HepG2 (cell line): ENCODE results near the gene CUL9. TPM values are rescaled to one million over a fixed set of nuclear protein-coding genes. Genes with fewer than 3 reads are reported as not detected.

Experiments
- ATAC-seq: fragments of 200-7000 bp; cut with Tn5 transposase; 3 replicates; pipeline ENCODE4 v1.9.1; 2020; ENCODE audit warnings: mild to moderate bottlenecking, moderate library complexity
- BruUV-seq: library from RNA; stranded (reverse); fragments of 400-500 nt; replicated peaks from 2 replicates; lab custom pipeline; 2021; lab: Mats Ljungman, UMichigan
- CTCF ChIA-PET: fragments of 300-600 bp; formaldehyde crosslinking; extraction: SDS; loops from one replicate; lab custom pipeline; 2021; ENCODE audit warnings: low total read pairs, inconsistent platforms, low intra/inter-chr PET ratio; lab: Yijun Ruan, JAX
- POLR2A ChIA-PET: fragments of 350-600 bp; sonication (Branson Sonifier 250); formaldehyde crosslinking; loops from one replicate; lab custom pipeline; 2020; ENCODE audit warnings: antibody characterized with exemption, inconsistent platforms; lab: Yijun Ruan, JAX
- DNase-seq: peaks from one replicate; pipeline ENCODE4 v3.0.0-alpha.2; 2015; ENCODE audit warnings: low spot score
- FAIRE-seq: peaks from 3 replicates; lab custom pipeline; 2011; peaks lifted over from hg19 to GRCh38; lab: Jason Lieb, UNC
- H2AFZ ChIP-seq: one replicate; pipeline ENCODE4 v1.6.1; 2011; ENCODE audit warnings: low read length, inconsistent platforms
- H3K27ac ChIP-seq: fragments of 300-600 bp; 3 replicates; pipeline ENCODE4 v1.8.0; 2011; ENCODE audit warnings: mixed run types, mild to moderate bottlenecking, mixed read lengths, low read length, inconsistent platforms; ENCODE audit not compliant: insufficient read depth; ENCODE audit errors: extremely low read length
- H3K27me3 ChIP-seq, 2 experiments: fragments of 200-600 bp in 1 of 2; 2 replicates in 1 of 2; 3 replicates in 1 of 2; pipeline versions ENCODE4 v1.6.0 to v1.8.0; 2011; ENCODE audit warnings: low read length in 2 of 2, mild to moderate bottlenecking in 2 of 2, moderate library complexity in 2 of 2, inconsistent platforms in 1 of 2; ENCODE audit not compliant: insufficient read depth in 2 of 2, control insufficient read depth in 1 of 2
- H3K36me3 ChIP-seq, 2 experiments: fragments of 200-600 bp in 1 of 2; replicated peaks in 1 of 2; 2 replicates in 1 of 2; 3 replicates in 1 of 2; pipeline versions ENCODE4 v1.5.1 to v1.8.0; 2011; ENCODE audit warnings: low read length in 2 of 2, inconsistent platforms in 1 of 2; ENCODE audit not compliant: insufficient read depth in 2 of 2, control insufficient read depth in 1 of 2
- H3K4me1 ChIP-seq: 2 replicates; pipeline ENCODE4 v1.5.1; 2012; ENCODE audit warnings: low read length, inconsistent platforms; ENCODE audit not compliant: insufficient read depth
- H3K4me2 ChIP-seq: 2 replicates; pipeline ENCODE4 v1.6.0; 2011; ENCODE audit warnings: low read depth, low read length, inconsistent platforms
- H3K4me3 ChIP-seq, 3 experiments: fragments of 200-600 bp in 1 of 3; sonication (generic), shearing (Covaris generic) in 1 of 3; replicated peaks in 1 of 3; 2 replicates each; pipeline ENCODE4 v1.5.1; 2011 to 2016; ENCODE audit warnings: low read length in 3 of 3, inconsistent platforms in 2 of 3, low read depth in 2 of 3, mild to moderate bottlenecking in 2 of 3, control low read depth in 1 of 3, mixed read lengths in 1 of 3; ENCODE audit not compliant: insufficient read depth in 1 of 3
- H3K79me2 ChIP-seq: one replicate; pipeline ENCODE4 v1.6.1; 2011; ENCODE audit warnings: low read length, inconsistent platforms; ENCODE audit not compliant: insufficient read depth
- H3K9ac ChIP-seq: 2 replicates; pipeline ENCODE4 v1.6.0; 2011; ENCODE audit warnings: mild to moderate bottlenecking, low read depth, low read length, inconsistent platforms; ENCODE audit not compliant: insufficient read depth
- H3K9me3 ChIP-seq: 2 replicates; pipeline ENCODE4 v1.5.1; 2012; ENCODE audit warnings: mild to moderate bottlenecking, low read length
- H4K20me1 ChIP-seq: 2 replicates; pipeline ENCODE4 v1.6.0; 2011; ENCODE audit warnings: inconsistent platforms, mild to moderate bottlenecking, low read length, moderate library complexity; ENCODE audit not compliant: insufficient read depth
- ELF3 ChIP-seq: IDR thresholded peaks from 2 replicates; pipeline ENCODE4 v1.6.1; 2016; ENCODE audit warnings: missing genetic modification reagents, missing compliant biosample characterization
- GFI1 ChIP-seq: sonication (generic); formaldehyde crosslinking; IDR thresholded peaks from 2 replicates; pipeline ENCODE4 v1.5.0; 2020; ENCODE audit warnings: missing genetic modification reagents, mild to moderate bottlenecking, borderline replicate concordance
- HDAC1 ChIP-seq: sonication (generic); formaldehyde crosslinking; IDR thresholded peaks from 2 replicates; pipeline ENCODE4 v1.5.1; 2020; ENCODE audit warnings: mild to moderate bottlenecking, missing genetic modification reagents
- HNRNPLL ChIP-seq: fragments of 200-400 bp; formaldehyde crosslinking; IDR thresholded peaks from 2 replicates; pipeline ENCODE4 v1.6.1; 2017; ENCODE audit warnings: mild to moderate bottlenecking, low read depth, low read length; ENCODE audit not compliant: poor library complexity, severe bottlenecking
- PHF21A ChIP-seq: sonication (generic); formaldehyde crosslinking; IDR thresholded peaks from 2 replicates; pipeline ENCODE4 v1.5.0; 2020; ENCODE audit warnings: mild to moderate bottlenecking, missing genetic modification reagents
- POLR2A ChIP-seq, 2 experiments: IDR thresholded peaks; 2 replicates each; pipeline ENCODE4 v1.6.1; 2011; ENCODE audit warnings: low read depth in 2 of 2, low read length in 2 of 2, mild to moderate bottlenecking in 1 of 2, moderate library complexity in 1 of 2; ENCODE audit not compliant: insufficient read depth in 1 of 2
- TBX3 ChIP-seq: fragments of 450-650 bp; IDR thresholded peaks from 2 replicates; pipeline ENCODE4 v1.6.1; 2017; ENCODE audit warnings: antibody characterized with exemption, mild to moderate bottlenecking, inconsistent platforms, borderline replicate concordance
- ZMYM4 ChIP-seq: sonication (generic); formaldehyde crosslinking; IDR thresholded peaks from 2 replicates; pipeline ENCODE4 v1.8.1; 2023; ENCODE audit warnings: mild to moderate bottlenecking, missing genetic modification reagents
- ZNF556 ChIP-seq: sonication (generic); formaldehyde crosslinking; IDR thresholded peaks from 2 replicates; pipeline ENCODE4 v1.4.0; 2020; ENCODE audit warnings: mild to moderate bottlenecking, missing genetic modification reagents, borderline replicate concordance
- WGBS: methylation state at CpG from one replicate; pipeline ENCODE4 v1.1.6; 2017; ENCODE audit warnings: low lambda C conversion rate; 5-methylcytosine and 5-hydroxymethylcytosine counted together
- in situ Hi-C: cut with HindIII; loops from 2 replicates; pipeline ENCODE4 v1.10.0; 2017; ENCODE audit warnings: low pct_unique_long_range_greater_than_20kb; ENCODE audit not compliant: extremely low pct_ligation_motif_present
- intact Hi-C: fragments of 100-400 bp; cut with micrococcal nuclease; formaldehyde crosslinking; loops from one replicate; pipeline ENCODE4 v1.10.0; 2022; ENCODE audit not compliant: unreplicated experiment
- polyA plus RNA-seq, 8 experiments: library from polyadenylated mRNA; depleted of rRNA in 3 of 8; stranded (reverse) in 7 of 8; unstranded in 1 of 8; fragments of >200 nt; fragmentation: Illumina TruSeq in 4 of 8; extraction: Trizol in 4 of 8; gene quantifications; 2 replicates each; pipeline versions ENCODE4 v1.2.1 to v1.2.3, GENCODE V29; 2011 to 2016; ENCODE audit warnings: low read depth in 4 of 8, missing spikeins in 1 of 8, mixed read lengths in 1 of 8; ENCODE audit not compliant: insufficient read depth in 1 of 8
- total RNA-seq, 5 experiments: library from RNA; depleted of rRNA; stranded (reverse); fragments of >200 nt; fragmentation: Illumina TruSeq; extraction: Trizol; gene quantifications; 2 replicates each; pipeline ENCODE4 v1.2.3, GENCODE V29; 2016; ENCODE audit warnings: low read depth in 1 of 5
- TF ChIP-seq, protein P1 (sequence below): sonication (generic); formaldehyde crosslinking; IDR thresholded peaks from 2 replicates; pipeline ENCODE4 v1.5.0; 2020; ENCODE audit warnings: mild to moderate bottlenecking, missing genetic modification reagents, borderline replicate concordance
- TF ChIP-seq, protein P2 (sequence below): sonication (generic); formaldehyde crosslinking; IDR thresholded peaks from 2 replicates; pipeline ENCODE4 v1.9.0; 2022; ENCODE audit warnings: low read depth, missing genetic modification reagents
- TF ChIP-seq, protein P3 (sequence below): IDR thresholded peaks from 2 replicates; pipeline ENCODE4 v1.6.1; 2016; ENCODE audit warnings: mild to moderate bottlenecking

CUL9 gene
- total and polyA plus RNA-seq, 2 of the 13 experiments (the other 11 are each of a cell fraction or from before 2014, with no cell fraction given) = 11.4 to 13.7 TPM

DNA sequence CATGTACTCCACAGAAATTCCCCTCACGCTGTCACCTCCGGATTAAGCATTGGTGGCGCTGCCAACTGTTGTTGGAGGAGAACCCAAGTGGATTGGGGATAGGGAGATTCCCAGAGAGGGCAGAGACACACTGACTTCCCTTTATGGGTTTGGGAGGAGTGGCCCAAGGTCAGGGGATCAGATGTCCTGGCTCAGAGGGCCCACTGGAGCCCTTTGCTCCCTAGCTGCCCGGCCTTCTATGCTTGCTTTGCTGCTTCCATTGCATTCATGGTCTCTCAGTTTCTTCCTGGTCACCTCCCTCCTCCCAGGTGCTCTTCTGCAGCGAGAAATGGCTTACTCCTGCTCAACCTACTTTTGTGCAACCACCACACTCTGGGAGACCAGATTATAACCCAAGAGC lies 14.3 kb downstream of the CUL9 start (continued):
- TF ChIP-seq, protein P1, sequence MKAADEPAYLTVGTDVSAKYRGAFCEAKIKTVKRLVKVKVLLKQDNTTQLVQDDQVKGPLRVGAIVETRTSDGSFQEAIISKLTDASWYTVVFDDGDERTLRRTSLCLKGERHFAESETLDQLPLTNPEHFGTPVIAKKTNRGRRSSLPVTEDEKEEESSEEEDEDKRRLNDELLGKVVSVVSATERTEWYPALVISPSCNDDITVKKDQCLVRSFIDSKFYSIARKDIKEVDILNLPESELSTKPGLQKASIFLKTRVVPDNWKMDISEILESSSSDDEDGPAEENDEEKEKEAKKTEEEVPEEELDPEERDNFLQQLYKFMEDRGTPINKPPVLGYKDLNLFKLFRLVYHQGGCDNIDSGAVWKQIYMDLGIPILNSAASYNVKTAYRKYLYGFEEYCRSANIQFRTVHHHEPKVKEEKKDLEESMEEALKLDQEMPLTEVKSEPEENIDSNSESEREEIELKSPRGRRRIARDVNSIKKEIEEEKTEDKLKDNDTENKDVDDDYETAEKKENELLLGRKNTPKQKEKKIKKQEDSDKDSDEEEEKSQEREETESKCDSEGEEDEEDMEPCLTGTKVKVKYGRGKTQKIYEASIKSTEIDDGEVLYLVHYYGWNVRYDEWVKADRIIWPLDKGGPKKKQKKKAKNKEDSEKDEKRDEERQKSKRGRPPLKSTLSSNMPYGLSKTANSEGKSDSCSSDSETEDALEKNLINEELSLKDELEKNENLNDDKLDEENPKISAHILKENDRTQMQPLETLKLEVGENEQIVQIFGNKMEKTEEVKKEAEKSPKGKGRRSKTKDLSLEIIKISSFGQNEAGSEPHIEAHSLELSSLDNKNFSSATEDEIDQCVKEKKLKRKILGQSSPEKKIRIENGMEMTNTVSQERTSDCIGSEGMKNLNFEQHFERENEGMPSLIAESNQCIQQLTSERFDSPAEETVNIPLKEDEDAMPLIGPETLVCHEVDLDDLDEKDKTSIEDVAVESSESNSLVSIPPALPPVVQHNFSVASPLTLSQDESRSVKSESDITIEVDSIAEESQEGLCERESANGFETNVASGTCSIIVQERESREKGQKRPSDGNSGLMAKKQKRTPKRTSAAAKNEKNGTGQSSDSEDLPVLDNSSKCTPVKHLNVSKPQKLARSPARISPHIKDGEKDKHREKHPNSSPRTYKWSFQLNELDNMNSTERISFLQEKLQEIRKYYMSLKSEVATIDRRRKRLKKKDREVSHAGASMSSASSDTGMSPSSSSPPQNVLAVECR (CRISPR knock-in tag) = 0 out of 2 replicates have a peak, but pooled peaks have one; percentile 14
- TF ChIP-seq ZMYM4 (CRISPR knock-in tag) (peak; percentile 52; the same call in 1 of the 2 replicates), POLR2A (IDR thresholded peaks at IDR 0.05; ENCODE audit: insufficient read depth in 1 of 2, low read depth in 2 of 2, low read length in 2 of 2) (no peak), ZNF556 (peak; percentile 48; the same call in 1 of the 2 replicates), HDAC1 (no peak), ELF3 (CRISPR knock-in tag) (no peak), HNRNPLL (no peak), GFI1 (CRISPR knock-in tag) (no peak), TBX3 (no peak), PHF21A (no peak)

DNA sequence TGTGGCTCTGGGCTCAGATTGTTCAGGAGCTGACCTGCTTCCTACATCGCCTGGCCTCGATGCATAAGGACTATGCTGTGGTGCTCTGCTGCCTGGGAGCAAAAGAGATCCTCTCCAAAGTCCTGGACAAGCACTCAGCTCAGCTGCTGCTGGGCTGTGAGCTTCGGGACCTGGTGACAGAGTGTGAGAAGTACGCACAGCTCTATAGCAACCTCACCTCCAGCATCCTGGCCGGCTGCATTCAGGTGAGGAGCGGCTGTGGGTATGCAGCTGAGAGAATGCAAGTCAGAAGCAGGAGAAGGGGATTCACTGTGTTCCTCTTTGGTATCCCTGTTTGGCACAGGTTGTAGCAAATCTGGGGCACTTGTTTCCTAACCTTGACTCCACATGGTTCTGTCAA lies 17.9 kb downstream of the CUL9 start:
- Histone ChIP-seq H3K9me3 (no peaks in the 10 kb centered on the region), H3K27ac (no peak overlapping the region), H3K4me1 (peaks cover 16% of the 10 kb centered on the region), H3K27me3 (no peaks in the 10 kb centered on the region), H3K4me3 (no peak overlapping the region), H2AFZ (no peak overlapping the region), H3K9ac (no peak overlapping the region), H3K4me2 (no peak overlapping the region), H3K79me2 (no peaks in the 10 kb centered on the region), H4K20me1 (no peaks in the 10 kb centered on the region), H3K36me3 (peaks cover 0 to 7% of the 10 kb centered on the region in 2 experiments; a peak in 3 of 5 replicates)
- BruUV-seq = no TSS peak
- in situ Hi-C loops = no loop called here
- DNase-seq (no peak), ATAC-seq (no peak), FAIRE-seq (no peak)
- TF ChIP-seq, protein P2, sequence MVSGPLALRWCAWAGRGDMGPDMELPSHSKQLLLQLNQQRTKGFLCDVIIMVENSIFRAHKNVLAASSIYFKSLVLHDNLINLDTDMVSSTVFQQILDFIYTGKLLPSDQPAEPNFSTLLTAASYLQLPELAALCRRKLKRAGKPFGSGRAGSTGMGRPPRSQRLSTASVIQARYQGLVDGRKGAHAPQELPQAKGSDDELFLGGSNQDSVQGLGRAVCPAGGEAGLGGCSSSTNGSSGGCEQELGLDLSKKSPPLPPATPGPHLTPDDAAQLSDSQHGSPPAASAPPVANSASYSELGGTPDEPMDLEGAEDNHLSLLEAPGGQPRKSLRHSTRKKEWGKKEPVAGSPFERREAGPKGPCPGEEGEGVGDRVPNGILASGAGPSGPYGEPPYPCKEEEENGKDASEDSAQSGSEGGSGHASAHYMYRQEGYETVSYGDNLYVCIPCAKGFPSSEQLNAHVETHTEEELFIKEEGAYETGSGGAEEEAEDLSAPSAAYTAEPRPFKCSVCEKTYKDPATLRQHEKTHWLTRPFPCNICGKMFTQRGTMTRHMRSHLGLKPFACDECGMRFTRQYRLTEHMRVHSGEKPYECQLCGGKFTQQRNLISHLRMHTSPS (CRISPR knock-in tag) = no peak
- TF ChIP-seq, protein P3, sequence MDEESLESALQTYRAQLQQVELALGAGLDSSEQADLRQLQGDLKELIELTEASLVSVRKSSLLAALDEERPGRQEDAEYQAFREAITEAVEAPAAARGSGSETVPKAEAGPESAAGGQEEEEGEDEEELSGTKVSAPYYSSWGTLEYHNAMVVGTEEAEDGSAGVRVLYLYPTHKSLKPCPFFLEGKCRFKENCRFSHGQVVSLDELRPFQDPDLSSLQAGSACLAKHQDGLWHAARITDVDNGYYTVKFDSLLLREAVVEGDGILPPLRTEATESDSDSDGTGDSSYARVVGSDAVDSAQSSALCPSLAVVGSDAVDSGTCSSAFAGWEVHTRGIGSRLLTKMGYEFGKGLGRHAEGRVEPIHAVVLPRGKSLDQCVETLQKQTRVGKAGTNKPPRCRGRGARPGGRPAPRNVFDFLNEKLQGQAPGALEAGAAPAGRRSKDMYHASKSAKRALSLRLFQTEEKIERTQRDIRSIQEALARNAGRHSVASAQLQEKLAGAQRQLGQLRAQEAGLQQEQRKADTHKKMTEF = no peak
- intact Hi-C loops = no loop called here
- 91% methylated on average over 6 of the region's 6 CpGs for WGBS
- POLR2A ChIA-PET = interaction anchor here (1.2 kb wide), 1 partner anchor 18 kb away, joined by 4 read pairs; the partner anchor contains the start of gene CUL9
- CTCF ChIA-PET = no interaction called here
